ENCODE data around the gene FBH1.
A peak's percentile ranks its signal among the peaks of the same experiment; 100 is the strongest.

Gene FBH1

GRCh38 chr10:5968681-5969453 is 78.8 kb downstream of the FBH1 start:
- ATAC-seq (ENCODE audit: low read depth) (no peak), DNase-seq (ENCODE audit: low spot score) (no peak)
- H3K27ac ChIP-seq (ENCODE audit: poor library complexity, severe bottlenecking) = no peak overlapping the region
- H3K4me3 ChIP-seq (ENCODE audit: severe bottlenecking) = no peak overlapping the region
- no peak for TF ChIP-seq CTCF (IDR thresholded peaks at IDR 0.05; ENCODE audit: poor library complexity, severe bottlenecking)
- H3K4me1 ChIP-seq (ENCODE audit: insufficient read depth, poor library complexity, severe bottlenecking) = peaks cover 10% of the 10 kb centered on the region
- no peaks in the 10 kb centered on the region for H3K9me3 ChIP-seq (ENCODE audit: severe bottlenecking)
- no peaks in the 10 kb centered on the region for H3K36me3 ChIP-seq (ENCODE audit: low read depth)
- H3K27me3 ChIP-seq (ENCODE audit: insufficient read depth, poor library complexity, severe bottlenecking) = no peaks in the 10 kb centered on the region

GRCh38 chr10:5970066-5970465 is 80.0 kb downstream of the FBH1 start:
- no peaks in the 10 kb centered on the region for H3K9me3 ChIP-seq (ENCODE audit: severe bottlenecking)
- H3K36me3 ChIP-seq (ENCODE audit: low read depth) = no peaks in the 10 kb centered on the region
- H3K27ac ChIP-seq (ENCODE audit: poor library complexity, severe bottlenecking) = no peak overlapping the region
- no peak for DNase-seq (ENCODE audit: low spot score)
- TF ChIP-seq CTCF (IDR thresholded peaks at IDR 0.05; ENCODE audit: poor library complexity, severe bottlenecking) = no peak
- H3K4me3 ChIP-seq (ENCODE audit: severe bottlenecking) = no peak overlapping the region
- peaks cover 10% of the 10 kb centered on the region for H3K4me1 ChIP-seq (ENCODE audit: insufficient read depth, poor library complexity, severe bottlenecking)
- no peaks in the 10 kb centered on the region for H3K27me3 ChIP-seq (ENCODE audit: insufficient read depth, poor library complexity, severe bottlenecking)
- no peak for ATAC-seq (ENCODE audit: low read depth)

GRCh38 chr10:5970527-5970926 is 80.5 kb downstream of the FBH1 start:
- H3K4me3 ChIP-seq (ENCODE audit: severe bottlenecking) = no peak overlapping the region
- H3K9me3 ChIP-seq (ENCODE audit: severe bottlenecking) = no peaks in the 10 kb centered on the region
- DNase-seq (ENCODE audit: low spot score) (no peak), ATAC-seq (ENCODE audit: low read depth) (no peak)
- H3K4me1 ChIP-seq (ENCODE audit: insufficient read depth, poor library complexity, severe bottlenecking) = peaks cover 10% of the 10 kb centered on the region
- no peaks in the 10 kb centered on the region for H3K36me3 ChIP-seq (ENCODE audit: low read depth)
- H3K27me3 ChIP-seq (ENCODE audit: insufficient read depth, poor library complexity, severe bottlenecking) = no peaks in the 10 kb centered on the region
- H3K27ac ChIP-seq (ENCODE audit: poor library complexity, severe bottlenecking) = no peak overlapping the region
- no peak for TF ChIP-seq CTCF (IDR thresholded peaks at IDR 0.05; ENCODE audit: poor library complexity, severe bottlenecking)

- no peak overlapping the region for H3K4me3 ChIP-seq (ENCODE audit: severe bottlenecking)
- no peaks in the 10 kb centered on the region for H3K36me3 ChIP-seq (ENCODE audit: low read depth)
- no peak overlapping the region for H3K27ac ChIP-seq (ENCODE audit: poor library complexity, severe bottlenecking)
- H3K4me1 ChIP-seq (ENCODE audit: insufficient read depth, poor library complexity, severe bottlenecking) = peaks cover 10% of the 10 kb centered on the region
- no peak for DNase-seq (ENCODE audit: low spot score)
- no peaks in the 10 kb centered on the region for H3K9me3 ChIP-seq (ENCODE audit: severe bottlenecking)
- H3K27me3 ChIP-seq (ENCODE audit: insufficient read depth, poor library complexity, severe bottlenecking) = no peaks in the 10 kb centered on the region
- ATAC-seq (ENCODE audit: low read depth) = peak; percentile 83
- TF ChIP-seq CTCF (IDR thresholded peaks at IDR 0.05; ENCODE audit: poor library complexity, severe bottlenecking) = no peak
Measured at GRCh38 chr10:5971315-5971832, 81.3 kb downstream of the FBH1 start.

- no peak for DNase-seq (ENCODE audit: low spot score)
- H3K27me3 ChIP-seq (ENCODE audit: insufficient read depth, poor library complexity, severe bottlenecking) = no peaks in the 10 kb centered on the region
- no peak for ATAC-seq (ENCODE audit: low read depth)
- H3K27ac ChIP-seq (ENCODE audit: poor library complexity, severe bottlenecking) = no peak overlapping the region
- H3K36me3 ChIP-seq (ENCODE audit: low read depth) = no peaks in the 10 kb centered on the region
- no peaks in the 10 kb centered on the region for H3K9me3 ChIP-seq (ENCODE audit: severe bottlenecking)
- no peak overlapping the region for H3K4me3 ChIP-seq (ENCODE audit: severe bottlenecking)
- no peak for TF ChIP-seq CTCF (IDR thresholded peaks at IDR 0.05; ENCODE audit: poor library complexity, severe bottlenecking)
- H3K4me1 ChIP-seq (ENCODE audit: insufficient read depth, poor library complexity, severe bottlenecking) = peaks cover 10% of the 10 kb centered on the region
Measured at GRCh38 chr10:5971886-5972285, 81.8 kb downstream of the FBH1 start.

Measured in RWPE2 (cell line).